ENCODE measurements around the gene ULBP3.

DNA sequence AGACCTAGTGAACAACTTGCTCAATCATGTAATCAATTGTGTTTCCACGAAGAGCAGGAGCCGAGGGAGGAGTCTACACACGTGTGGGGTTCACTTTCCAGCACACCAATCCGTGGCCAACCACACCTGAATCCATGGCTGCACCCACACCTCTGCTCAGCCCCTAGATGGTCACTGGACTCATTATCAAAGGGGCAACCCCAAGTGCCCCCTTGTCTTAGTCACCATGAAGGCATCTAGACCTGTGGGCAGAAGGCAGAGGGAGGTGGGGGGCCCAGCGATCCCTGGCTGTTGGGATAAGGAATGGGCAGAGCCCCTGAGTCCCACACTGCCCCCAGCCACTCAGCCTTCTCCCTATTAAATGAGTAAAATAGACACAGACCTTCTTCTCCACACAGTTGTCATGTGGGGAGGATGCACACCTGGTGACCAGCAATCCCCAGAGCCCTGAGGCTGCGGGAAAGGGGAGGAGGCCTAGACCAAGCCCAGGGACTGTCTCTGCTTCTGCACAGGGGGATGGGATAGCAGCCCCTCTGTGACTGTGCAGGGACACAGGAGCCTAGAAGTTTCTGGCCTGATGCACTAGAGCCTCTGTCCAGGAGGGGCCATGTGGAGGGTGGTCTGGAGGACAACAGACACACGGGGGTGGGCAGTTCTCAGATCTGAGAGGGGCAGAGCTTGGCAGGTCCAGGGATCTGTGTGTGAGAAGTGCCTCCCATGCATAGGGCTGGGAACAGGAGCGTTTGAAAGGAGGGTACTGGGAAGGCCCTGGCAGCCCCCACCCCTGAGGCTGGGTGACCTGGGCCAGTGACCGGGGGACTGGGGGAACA is 41.7 kb downstream of the ULBP3 start:
- TF ChIP-seq POLR2A (IDR thresholded peaks at IDR 0.05) = no peak
- no peak for TF ChIP-seq POLR2AphosphoS5 (IDR thresholded peaks at IDR 0.05)
